ENCODE measurements around the gene GATB.
"Not testable (repeated sequence)": the region's sequence is repeated elsewhere in the genome, so short reads cannot be mapped to it uniquely, and the experiment has no call there.

GATB gene

DNA sequence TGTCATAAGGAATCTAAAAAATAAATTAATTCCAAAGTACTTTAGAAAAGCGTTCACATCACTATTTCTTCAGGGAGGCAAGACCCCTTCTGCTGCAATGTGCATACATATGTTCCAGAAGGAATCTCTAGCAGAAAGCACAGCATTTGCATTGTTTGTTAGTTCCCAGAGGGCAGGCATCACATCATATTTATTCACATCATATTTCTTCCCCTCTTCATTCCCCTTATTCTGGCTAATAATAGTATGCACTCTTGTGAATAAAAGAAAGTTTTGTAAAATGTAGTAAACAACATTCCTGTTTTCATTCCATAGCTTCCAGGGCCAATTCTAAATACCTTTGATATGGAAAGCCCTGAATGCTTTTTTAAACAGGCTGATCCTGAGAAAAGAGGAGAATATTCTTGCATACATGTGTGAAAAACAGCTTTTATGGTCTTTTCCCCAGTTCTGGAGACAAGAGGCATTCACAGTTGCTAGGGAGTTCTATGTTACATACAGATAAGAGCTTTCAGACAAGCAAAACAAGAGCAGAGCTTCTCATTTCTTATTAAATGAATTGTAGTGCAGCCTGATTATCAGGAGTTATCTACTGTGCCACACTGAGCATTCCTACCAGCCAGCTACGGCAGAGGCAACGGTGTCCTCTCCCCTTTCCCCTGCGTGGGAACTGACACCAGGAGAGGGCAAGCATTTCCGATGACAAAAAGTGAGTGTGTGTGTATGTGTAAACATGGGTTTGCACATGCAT lies 15.2 kb downstream of the GATB start:
- no peak overlapping the region for H3K4me3 ChIP-seq (ENCODE audit: low read depth, low read length)
- no peak for DNase-seq (ENCODE audit: low read depth)

DNA sequence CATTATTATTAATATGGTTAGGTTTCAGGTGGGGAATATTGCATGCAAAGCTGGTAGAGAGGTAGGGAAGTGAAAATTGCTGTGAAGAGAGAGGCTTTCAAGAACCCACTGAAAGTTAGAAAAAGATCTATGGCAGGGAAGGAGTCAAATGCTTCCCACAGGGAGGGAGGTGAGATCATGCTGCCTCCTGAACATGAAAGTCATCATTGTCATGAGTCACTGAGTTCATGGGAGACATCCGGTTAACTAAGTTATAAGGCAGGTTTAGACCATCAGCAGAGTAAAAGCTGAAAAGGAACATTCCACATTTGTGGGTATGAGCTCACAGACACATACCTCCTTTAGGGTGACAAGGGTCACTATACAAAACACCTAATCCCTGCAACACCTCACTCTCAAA lies 16.2 kb downstream of the GATB start:
- no peak for TF ChIP-seq MYC (IDR thresholded peaks at IDR 0.05; ENCODE audit: low read depth, low read length)
- TF ChIP-seq, protein P1, sequence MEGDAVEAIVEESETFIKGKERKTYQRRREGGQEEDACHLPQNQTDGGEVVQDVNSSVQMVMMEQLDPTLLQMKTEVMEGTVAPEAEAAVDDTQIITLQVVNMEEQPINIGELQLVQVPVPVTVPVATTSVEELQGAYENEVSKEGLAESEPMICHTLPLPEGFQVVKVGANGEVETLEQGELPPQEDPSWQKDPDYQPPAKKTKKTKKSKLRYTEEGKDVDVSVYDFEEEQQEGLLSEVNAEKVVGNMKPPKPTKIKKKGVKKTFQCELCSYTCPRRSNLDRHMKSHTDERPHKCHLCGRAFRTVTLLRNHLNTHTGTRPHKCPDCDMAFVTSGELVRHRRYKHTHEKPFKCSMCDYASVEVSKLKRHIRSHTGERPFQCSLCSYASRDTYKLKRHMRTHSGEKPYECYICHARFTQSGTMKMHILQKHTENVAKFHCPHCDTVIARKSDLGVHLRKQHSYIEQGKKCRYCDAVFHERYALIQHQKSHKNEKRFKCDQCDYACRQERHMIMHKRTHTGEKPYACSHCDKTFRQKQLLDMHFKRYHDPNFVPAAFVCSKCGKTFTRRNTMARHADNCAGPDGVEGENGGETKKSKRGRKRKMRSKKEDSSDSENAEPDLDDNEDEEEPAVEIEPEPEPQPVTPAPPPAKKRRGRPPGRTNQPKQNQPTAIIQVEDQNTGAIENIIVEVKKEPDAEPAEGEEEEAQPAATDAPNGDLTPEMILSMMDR (IDR thresholded peaks at IDR 0.05; ENCODE audit: low read depth, low read length): no peak
- TF ChIP-seq, protein P2, sequence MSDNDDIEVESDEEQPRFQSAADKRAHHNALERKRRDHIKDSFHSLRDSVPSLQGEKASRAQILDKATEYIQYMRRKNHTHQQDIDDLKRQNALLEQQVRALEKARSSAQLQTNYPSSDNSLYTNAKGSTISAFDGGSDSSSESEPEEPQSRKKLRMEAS (IDR thresholded peaks at IDR 0.05; ENCODE audit: low read depth, low read length): no peak
- TF ChIP-seq POLR2A (IDR thresholded peaks at IDR 0.05; ENCODE audit: extremely low read depth, insufficient read length): no peak
- H3K4me3 ChIP-seq (ENCODE audit: low read depth, low read length): no peak overlapping the region
- DNase-seq (ENCODE audit: low read depth): no peak

More for the DNA sequence above, 15.2 kb downstream of the GATB start:
- TF ChIP-seq, protein P2 (IDR thresholded peaks at IDR 0.05; ENCODE audit: low read depth, low read length): no peak
- TF ChIP-seq POLR2A (IDR thresholded peaks at IDR 0.05; ENCODE audit: extremely low read depth, insufficient read length) (no peak), MYC (IDR thresholded peaks at IDR 0.05; ENCODE audit: low read depth, low read length) (no peak)
- TF ChIP-seq, protein P1 (IDR thresholded peaks at IDR 0.05; ENCODE audit: low read depth, low read length): no peak

DNA sequence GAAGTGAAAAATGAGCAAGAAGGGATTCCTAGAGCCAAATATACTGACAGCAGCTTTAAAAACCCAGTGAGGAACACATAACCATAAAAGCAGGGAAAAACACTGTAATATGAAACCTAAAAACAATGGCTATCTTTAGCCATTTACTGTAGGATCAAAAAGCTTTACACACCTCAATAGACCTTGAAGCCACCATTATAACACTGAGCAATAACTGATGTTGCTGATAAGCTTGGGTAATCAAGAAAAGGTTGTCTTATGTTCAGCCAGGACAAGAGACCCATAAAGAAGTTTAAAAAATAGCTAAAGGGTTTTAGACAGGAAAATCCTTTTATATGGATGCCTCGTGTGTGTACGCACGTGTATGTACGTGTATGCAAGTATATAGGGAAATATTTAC lies 16.9 kb downstream of the GATB start:
- H3K4me3 ChIP-seq (ENCODE audit: low read depth, low read length): no peak overlapping the region
- TF ChIP-seq POLR2A (IDR thresholded peaks at IDR 0.05; ENCODE audit: extremely low read depth, insufficient read length) (no peak), MYC (IDR thresholded peaks at IDR 0.05; ENCODE audit: low read depth, low read length) (no peak)
- TF ChIP-seq, protein P1 (IDR thresholded peaks at IDR 0.05; ENCODE audit: low read depth, low read length): no peak
- TF ChIP-seq, protein P2 (IDR thresholded peaks at IDR 0.05; ENCODE audit: low read depth, low read length): no peak
- DNase-seq (ENCODE audit: low read depth): no peak

DNA sequence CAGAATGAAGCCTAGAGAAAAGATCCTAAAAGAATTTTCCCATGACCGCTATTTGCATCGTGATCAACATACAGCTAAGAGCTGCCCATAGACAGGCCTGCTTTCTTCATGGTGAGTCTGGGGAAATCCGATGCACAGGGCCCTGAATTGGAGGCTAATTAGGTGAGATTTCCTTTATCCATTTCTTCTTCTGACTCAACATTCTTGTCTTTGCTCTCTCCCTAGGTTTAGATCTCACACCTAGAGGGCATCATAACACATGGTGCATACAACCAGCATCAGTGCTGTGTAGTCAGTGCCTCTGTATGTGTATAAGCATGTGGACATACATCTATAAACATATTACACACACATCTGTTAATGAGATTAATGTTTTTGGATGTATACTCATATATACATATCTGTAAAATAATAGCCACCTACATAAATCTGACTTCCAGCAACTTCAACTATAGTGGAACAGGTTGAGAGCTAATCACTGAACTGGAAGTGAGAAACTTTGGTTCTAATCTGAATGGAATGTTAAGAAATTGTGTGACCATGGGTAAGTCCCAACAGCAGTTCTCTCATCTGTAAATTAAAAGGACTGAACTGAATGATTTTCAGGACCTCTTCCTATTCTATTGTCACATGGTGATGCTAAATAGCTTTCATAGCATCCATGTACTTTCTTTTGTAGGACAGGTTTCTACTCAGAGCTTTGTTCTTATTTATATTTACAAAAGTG lies 17.5 kb downstream of the GATB start:
- DNase-seq (ENCODE audit: low read depth): no peak
- TF ChIP-seq MYC (IDR thresholded peaks at IDR 0.05; ENCODE audit: low read depth, low read length) (no peak), POLR2A (IDR thresholded peaks at IDR 0.05; ENCODE audit: extremely low read depth, insufficient read length) (no peak)
- TF ChIP-seq, protein P2 (IDR thresholded peaks at IDR 0.05; ENCODE audit: low read depth, low read length): no peak
- TF ChIP-seq, protein P1 (IDR thresholded peaks at IDR 0.05; ENCODE audit: low read depth, low read length): no peak
- no peak overlapping the region for H3K4me3 ChIP-seq (ENCODE audit: low read depth, low read length)

DNA sequence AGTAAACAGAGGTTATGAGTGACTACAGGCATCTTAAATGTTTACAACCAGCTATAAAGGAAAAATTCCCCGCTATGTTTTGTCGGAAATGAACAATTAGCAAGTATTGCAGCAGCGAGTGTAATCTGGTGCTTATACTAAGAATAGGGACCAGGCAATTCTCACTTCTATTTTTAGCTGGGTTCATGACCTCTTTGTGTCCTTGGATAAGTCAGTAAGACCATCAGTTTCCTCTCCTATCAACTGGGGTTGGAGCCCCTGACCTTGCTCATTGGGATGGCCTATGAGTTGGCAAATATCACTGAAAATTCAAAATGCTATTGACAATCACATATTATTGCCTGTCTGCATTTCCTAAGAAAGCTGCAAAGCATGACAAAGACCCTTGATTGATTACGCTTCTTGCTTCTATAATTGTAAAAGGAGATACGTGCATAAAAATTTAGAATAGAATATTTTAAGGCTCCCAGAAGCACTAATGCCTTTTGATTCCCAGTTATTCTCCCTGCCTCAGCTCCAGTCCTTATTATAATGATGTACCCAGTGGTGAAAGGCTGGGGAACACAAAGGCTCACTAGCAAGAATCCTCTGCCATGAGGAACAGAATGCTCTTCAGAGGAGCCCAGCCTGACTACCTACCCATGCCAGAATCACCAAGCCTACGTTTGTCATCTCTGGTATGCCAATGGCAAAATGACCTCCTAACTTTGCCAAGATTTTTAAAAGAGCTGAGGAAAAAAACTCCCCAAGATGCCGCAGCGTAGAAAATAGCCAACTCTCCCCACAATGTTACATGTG lies 21.9 kb downstream of the GATB start:
- DNase-seq (ENCODE audit: low read depth): no peak
- TF ChIP-seq, protein P1 (IDR thresholded peaks at IDR 0.05; ENCODE audit: low read depth, low read length): no peak
- TF ChIP-seq, protein P2 (IDR thresholded peaks at IDR 0.05; ENCODE audit: low read depth, low read length): no peak
- no peak for TF ChIP-seq POLR2A (IDR thresholded peaks at IDR 0.05; ENCODE audit: extremely low read depth, insufficient read length)
- no peak for TF ChIP-seq MYC (IDR thresholded peaks at IDR 0.05; ENCODE audit: low read depth, low read length)
- H3K4me3 ChIP-seq (ENCODE audit: low read depth, low read length): no peak overlapping the region

DNA sequence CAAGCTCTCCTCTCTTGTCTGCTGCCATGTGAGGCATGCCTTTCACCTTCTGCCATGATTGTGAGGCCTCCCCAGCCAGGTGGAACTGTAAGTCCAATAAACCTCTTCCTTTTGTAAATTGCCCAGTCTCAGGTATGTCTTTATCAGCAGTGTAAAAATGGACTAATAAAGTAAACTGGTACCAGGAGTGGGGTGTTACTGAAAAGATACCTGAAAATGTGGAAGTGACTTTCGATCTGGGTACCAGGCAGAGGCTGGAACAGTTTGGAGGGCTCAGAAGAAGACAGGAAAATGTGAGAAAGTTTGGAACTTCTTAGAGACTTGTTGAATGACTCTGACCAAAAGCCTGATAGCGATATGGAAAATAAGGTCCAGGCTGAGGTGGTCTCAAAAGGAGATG lies 24.0 kb downstream of the GATB start:
- not testable (repeated sequence) for H3K4me3 ChIP-seq (ENCODE audit: low read depth, low read length); DNase-seq (ENCODE audit: low read depth)

Measured in NB4 (cell line).